Activated T-helper 1 cell treated with anti-CD3 and anti-CD28 coated beads, Interleukin-12 subunit alpha, Interleukin-12 subunit beta, Interleukin-2, Interleukin-4 antibody, amounts not matched to agents 30 ng/mL and 10 ng/mL and 1 ng/mL, durations not matched to agents 14 hours and 24 hours and 36 hours (primary cell): ENCODE data around the gene SHC4. TPM values are rescaled to one million over a fixed set of nuclear protein-coding genes. Genes with fewer than 3 reads are reported as not detected.

ENCODE experiments used
- total RNA-seq: library from RNA; stranded (reverse); gene quantifications from 2 replicates; pipeline ENCODE4 v1.2.3, GENCODE V29; 2022

The SHC4 gene
- total RNA-seq, 1 donor from 2014 or later, result 26.4 TPM

Other genes with a start within 250 kb of the SHC4 start
- 27.3 and 28.0 TPM in 2 replicates for gene CEP152, start 152.8 kb downstream of the SHC4 start, total RNA-seq
- gene EID1, start 85.8 kb downstream of the SHC4 start, total RNA-seq, result 177 and 183 TPM in 2 replicates
- gene SECISBP2L, start 82.5 kb upstream of the SHC4 start, total RNA-seq, result 38.0 and 44.8 TPM in 2 replicates
- 99.7 and 105 TPM in 2 replicates for gene COPS2, start 191.7 kb upstream of the SHC4 start, total RNA-seq
- gene GALK2, start 206.3 kb upstream of the SHC4 start, total RNA-seq, result 22.3 and 23.5 TPM in 2 replicates